ENCODE data around the gene TMED6.
"Not testable (repeated sequence)": the region's sequence is repeated elsewhere in the genome, so short reads cannot be mapped to it uniquely, and the experiment has no call there.

The TMED6 gene

DNA sequence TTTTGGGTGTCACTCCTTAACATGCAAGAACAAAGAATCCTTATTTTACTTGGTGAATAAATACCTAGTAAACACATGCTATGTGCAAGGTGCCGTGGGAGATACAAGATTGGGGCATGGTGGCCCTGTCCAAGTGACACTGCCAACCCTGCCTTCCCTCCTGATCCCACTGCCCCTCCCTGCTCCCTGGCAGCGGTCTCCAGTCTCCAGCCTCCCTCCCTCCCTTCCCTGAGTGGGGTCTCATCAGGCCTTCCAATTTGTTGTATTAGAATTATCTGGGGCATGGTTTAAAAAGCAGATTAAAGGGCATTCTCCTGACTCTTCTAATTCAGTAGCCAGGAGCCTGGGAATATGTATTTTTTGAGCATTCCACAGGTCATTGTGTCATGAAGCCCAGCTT lies 12.5 kb upstream of the TMED6 start:
- no peak for DNase-seq
- intact Hi-C loops (cut with DNase I) = no loop called here

DNA sequence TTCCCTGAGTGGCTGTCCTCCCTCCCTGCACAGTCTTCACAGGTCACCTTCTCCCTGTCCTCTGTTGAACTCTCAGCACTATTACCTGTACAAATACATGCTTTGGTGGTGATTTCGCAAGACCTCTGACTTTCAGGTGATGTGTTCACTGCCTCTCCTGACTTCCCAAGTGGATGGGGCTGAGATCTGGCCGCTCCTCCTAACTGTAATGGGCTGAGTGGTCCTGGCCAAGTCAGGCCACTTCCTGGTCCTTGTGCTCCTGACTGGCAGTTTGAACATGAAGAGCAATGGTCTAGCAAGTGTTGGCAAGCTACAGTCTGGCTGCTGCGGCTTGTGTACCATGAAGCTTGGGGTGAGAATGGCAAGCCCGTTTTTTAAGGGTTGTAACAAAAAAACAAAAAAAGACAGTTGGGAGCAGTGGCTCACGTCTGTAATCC lies 11.7 kb upstream of the TMED6 start:
- intact Hi-C loops (cut with DNase I) = no loop called here
- no peak for DNase-seq

DNA sequence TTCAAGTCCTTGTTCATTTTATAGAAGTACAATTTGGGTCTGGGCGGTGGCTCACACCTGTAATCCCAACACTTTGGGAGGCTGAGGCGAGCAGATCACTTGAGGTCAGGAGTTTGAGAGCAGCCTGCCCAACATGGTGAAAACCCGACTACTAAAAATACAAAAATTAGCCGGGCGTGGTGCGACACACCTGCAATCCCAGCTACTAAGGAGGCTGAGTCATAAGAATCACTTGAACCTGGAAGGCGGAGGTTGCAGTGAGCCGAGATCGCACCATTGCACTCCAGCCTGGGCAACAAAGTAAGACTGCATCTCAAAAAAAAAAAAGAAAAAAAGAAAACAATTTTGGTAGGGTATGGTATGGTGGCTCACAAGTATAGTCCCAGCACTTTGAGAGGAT lies 8.5 kb upstream of the TMED6 start:
- intact Hi-C loops (cut with DNase I); DNase-seq: not testable (repeated sequence)

DNA sequence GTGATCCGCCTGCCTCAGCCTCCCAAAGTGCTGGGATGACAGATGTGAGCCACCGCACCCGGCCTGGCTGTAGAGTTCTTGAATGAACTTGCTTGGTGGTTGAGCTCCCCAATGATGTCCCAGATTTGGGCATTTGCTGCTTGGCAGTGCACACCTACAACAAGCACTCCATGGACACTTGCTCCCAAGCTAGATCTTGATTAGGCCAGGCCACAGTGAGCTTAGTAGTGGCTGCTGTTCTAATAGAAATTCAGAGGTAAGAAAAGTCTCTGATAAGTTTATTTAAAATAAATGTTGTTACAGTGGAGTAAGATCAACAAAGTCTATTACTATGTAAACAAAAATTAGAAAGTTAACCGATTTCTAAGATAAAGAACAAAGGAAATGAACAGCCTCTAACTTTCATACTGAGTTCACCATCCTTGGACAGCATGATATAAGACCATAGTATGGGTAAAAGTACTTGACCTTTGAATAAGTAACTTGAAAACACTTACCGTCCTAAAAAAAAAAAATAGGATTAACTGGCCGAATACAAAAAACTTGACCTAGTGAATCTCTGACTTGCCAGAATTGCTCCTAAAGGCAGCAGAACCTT lies 951 bp downstream of the TMED6 start:
- DNase-seq = no peak
- intact Hi-C loops (cut with DNase I) = no loop called here

DNA sequence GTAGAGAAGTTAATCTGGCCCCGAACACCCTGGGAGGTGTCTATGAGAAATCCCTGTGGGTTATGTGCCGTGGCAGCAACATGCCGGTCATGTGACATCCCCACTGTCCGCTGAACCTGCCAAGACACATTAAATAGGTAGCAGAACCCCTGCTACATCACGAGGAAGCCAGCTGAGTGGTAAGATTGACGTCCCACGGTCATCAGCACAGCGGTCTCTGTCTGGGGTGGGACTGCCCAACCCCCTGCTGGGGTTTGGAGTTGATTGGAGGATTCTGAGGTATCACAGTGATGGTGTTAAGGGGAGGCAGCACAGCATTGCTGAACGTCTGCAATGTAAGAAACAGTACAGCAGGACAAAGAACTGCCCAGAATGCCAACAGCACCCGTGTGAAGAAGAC lies 2.0 kb downstream of the TMED6 start:
- DNase-seq = no peak
- intact Hi-C loops (cut with DNase I) = no loop called here

DNA sequence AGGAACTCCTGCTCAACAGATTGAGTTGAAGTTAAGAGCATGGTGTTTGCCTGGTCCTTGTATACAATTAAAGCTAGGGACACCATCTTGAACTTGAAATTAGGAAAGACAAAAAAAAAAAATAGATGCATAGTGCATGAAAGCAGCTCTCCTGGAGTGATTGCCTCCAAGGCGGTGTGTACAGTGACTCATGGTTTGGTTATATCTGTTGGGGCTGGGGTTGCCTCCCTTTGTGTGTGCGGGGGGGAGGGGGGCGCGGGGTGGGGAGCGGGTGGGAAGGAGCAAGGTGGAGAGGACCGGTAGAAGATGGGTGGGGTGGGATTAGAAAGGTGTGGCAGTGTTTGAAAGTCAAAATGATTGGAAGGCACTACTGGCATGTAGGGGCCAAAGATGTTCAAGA lies 3.4 kb downstream of the TMED6 start:
- DNase-seq = no peak
- intact Hi-C loops (cut with DNase I) = no loop called here

DNA sequence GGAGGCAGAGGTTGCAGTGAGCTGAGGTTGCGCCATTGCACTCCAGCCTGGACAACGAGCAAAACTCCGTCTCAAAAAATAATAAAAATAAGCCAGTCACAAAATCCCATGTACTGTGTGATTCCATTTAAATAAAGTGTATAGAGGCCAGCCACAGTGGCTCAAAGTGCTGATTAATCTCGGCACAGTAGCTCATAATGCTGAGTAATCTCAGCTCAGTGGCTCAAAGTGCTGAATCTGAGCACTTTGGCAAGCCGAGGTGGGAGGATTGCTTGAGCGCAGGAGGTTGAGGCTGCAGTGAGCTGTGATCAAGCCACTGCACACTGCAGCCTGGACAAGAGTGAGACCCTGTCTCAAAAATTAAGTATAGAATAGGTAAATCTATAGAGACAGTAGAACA lies 4.9 kb downstream of the TMED6 start:
- intact Hi-C loops (cut with DNase I) = no loop called here
- no peak for DNase-seq

DNA sequence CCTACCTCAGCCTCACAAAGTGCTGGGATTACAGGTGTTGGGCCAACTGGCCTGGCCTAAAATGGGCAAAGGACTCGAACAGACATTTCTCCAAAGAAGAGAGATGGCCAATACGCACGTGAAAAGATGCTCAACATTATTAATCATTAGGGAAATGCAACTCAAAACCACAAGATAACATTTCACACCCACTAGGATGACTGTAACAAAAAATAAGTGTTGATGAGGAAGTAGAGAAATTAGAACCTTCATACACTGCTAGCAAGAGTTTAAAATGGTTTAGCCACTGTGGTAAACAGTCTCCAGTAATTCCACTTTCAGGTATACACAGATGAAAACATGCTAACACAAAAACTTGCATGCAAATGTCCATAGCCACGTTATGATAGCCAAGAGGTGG lies 5.7 kb downstream of the TMED6 start:
- intact Hi-C loops (cut with DNase I) = no loop called here
- DNase-seq = no peak

DNA sequence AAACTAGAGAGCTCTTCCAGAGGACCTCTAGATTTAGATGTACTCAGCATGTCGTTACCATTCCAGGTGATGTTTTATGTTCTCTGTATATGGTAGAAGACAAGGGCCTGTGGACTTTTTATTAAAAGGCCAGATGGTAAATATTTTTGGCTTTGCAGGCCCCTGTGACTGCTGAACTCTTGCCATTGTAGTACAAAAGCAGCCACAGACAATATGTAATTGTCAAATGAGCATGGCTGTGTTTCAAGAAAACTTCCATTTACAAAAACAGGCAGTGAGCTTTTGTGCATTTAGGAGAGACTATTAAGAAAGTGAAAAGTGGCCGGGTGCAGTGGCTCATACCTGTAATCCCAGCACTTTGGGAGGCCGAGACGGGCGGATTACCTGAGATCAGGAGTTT lies 7.4 kb downstream of the TMED6 start:
- intact Hi-C loops (cut with DNase I) = no loop called here
- no peak for DNase-seq

DNA sequence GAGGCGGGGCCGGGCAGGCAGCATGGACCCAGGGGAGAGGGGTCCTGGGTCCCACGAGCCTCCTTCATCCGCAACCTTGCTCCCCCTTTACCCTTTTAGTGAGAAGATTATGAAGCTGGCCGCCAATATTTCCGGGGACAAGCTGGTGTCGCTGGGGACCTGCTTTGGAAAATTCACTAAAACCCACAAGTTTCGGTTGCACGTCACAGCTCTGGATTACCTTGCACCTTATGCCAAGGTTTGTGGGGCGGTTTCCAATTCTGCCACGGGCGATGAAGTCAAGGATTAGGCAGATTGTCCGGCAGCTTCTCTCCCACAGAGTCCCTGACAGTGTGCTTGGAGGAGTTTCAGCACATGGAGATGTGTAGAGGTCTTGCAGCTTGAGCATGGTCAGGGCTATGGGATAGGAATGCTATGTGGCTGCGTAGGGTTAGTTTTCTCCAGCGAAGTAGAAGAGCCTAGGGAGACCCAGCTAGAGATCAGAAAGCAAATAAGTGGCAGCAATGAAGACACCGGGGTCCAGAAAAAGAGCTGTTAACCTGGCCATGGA lies 11.4 kb downstream of the TMED6 start:
- DNase-seq = no peak
- intact Hi-C loops (cut with DNase I) = no loop called here

DNA sequence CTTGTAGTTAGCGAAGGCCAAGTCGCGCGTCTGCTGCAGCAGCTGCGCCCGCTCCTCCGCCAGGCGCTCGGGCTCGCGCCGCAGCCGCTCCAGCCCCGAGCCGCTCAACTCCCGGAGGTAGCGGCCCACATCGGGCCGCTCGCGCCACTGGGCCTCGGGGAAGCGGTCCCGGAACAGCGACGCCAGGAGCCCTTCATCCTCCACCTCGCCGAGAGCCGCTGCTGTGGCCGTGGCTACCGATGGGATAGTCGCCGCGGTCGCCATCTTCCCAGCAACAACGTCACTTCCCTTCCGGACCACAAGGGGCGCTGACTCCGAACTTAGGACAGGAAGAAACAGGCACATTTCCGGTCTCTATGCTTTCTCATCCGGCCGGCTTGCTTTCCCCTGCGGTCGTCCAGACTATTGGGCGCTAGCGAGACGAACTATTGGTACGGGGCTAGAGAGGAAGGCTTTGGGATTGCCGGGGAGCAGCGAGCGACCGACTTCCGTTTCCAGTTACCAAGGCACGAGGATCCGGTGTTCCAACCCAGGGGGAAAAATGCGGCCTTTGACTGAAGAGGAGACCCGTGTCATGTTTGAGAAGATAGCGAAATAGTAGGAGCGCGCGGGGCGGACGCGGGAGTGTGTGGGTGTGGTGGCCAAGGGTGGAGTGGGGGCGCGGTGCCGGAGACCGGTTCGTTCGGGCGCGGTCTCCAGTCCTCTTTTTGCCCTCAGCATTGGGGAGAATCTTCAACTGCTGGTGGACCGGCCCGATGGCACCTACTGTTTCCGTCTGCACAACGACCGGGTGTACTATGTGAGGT lies 12.1 kb downstream of the TMED6 start, which contains the start of the genes COG8 and NIP7:
TSS of gene COG8 (minus strand) at position 276 of the 806 bp plus-strand sequence. CDS start at position 264, 12 bp downstream.
TSS of gene NIP7 (plus strand) at position 484 of the 806 bp plus-strand sequence. CDS start at position 542, 58 bp downstream.
- intact Hi-C loops (cut with DNase I) = loop anchor here (1.0 kb wide), 3 partner anchors 9 to 46 kb away; partner anchors contain the start of genes PDF and VPS4A

DNA sequence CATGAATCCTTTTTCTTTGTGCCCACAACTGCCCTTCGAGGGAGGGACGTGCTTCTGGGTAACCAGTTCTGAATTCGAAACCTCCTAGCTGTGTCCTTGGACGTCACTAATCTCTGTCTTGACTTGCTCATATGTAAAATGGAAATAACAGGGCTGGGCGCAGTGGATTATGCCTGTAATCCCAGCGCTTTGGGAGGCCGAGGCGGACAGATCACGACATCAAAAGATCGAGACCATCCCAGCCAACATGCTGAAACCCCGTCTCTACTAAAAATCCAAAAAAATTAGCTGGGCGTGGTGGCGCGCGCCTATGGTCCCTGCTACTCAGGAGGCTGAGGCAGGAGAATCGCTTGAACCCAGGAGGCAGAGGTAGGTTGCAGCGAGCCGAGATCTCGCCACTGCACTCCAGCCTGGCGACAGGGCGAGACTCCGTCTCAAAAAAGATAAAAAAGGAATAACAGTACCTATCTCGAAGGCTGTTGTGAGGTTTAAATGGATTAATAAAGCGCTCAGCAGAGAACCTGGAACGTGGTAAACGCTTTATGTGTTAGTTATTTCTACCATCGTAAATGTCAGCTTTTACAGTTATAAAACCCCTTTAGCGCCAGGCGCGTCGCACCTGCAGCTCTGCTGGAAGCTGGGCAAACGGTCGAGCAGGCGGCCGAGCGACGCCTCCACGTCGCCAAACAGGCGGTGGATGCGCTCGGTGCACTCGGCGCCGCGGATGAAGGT lies 12.9 kb downstream of the TMED6 start:
- intact Hi-C loops (cut with DNase I) = loop anchor here (1.0 kb wide), 3 partner anchors 8 to 47 kb away; partner anchors contain the start of genes PDF and VPS4A
- DNase-seq = peak in 6 of 10 donors; percentile 44 to 92 (median 75)

More for the DNA sequence above, 12.1 kb downstream of the TMED6 start, which contains the start of the genes COG8 and NIP7:
- peak; percentile 92 to 99 (median 96) for DNase-seq

DNA sequence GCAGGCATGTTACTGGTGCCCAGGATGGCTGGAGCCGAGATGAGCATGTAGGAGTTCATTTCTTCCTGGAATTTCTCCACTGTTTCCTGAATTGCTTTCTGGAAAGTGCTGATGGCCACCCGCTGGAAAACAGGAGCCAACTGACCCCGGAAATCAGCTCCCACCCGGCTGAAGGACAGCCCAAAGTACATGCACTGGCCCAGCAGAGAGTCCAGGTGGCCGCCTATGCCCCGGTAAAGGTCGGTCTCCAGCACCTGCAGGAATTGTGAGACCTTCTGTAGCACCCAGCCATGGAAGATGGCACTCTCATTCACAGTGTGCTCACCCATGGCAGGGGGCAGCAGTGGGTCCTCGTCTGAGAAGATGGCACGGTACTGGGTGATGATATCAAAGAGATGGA lies 16.9 kb downstream of the TMED6 start:
- DNase-seq = peak in 1 of 10 donors; percentile 22
- intact Hi-C loops (cut with DNase I) = no loop called here

DNA sequence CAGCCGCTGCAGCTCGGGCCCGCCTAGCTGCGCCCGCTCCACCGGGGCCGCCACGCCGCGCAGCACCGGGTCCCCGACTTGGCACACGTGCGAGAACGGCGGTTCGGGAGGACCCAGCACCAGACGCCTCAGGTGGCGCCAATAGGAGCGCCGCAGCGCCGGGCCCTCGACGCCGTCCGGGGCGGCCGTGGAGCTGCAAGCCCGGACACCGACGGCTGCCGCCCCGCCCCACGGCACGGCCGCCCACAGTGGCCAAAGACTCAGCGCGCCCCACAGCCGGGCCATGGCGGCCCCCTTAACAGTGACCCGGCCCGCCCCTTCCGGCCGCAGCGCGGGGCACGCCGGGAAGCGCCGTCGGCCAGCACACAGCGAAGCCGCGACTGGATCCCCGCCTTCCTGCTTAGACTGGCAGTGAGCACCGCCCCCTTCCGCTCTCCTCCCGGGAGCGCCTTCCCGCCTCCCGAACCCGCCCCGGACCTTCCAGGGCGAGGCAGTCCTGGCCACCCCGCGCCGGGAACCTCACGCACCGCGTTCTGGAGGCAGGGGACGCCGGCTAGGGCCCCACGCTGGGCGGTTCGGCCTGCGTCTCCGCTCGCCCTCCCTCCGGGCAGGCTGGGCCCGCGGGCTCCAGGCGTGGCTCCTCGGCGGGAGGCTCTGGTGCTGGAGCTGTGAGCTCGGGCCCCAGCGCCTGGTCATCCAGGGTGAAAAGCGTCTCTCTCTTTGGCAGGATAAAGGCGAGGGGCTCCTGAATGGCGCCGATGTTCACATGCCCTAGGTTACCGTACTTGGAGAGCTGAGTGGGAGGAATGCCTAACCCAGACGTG lies 21.1 kb downstream of the TMED6 start, which contains the start of gene PDF:
TSS of gene PDF (minus strand) at position 303 of the 824 bp plus-strand sequence. CDS start at position 285, 18 bp downstream.
- intact Hi-C loops (cut with DNase I) = loop anchor here (1.0 kb wide), 1 partner anchor 9 kb away; the partner anchor contains the start of genes COG8 and NIP7
- DNase-seq = peak; percentile 86 to 99 (median 94)

DNA sequence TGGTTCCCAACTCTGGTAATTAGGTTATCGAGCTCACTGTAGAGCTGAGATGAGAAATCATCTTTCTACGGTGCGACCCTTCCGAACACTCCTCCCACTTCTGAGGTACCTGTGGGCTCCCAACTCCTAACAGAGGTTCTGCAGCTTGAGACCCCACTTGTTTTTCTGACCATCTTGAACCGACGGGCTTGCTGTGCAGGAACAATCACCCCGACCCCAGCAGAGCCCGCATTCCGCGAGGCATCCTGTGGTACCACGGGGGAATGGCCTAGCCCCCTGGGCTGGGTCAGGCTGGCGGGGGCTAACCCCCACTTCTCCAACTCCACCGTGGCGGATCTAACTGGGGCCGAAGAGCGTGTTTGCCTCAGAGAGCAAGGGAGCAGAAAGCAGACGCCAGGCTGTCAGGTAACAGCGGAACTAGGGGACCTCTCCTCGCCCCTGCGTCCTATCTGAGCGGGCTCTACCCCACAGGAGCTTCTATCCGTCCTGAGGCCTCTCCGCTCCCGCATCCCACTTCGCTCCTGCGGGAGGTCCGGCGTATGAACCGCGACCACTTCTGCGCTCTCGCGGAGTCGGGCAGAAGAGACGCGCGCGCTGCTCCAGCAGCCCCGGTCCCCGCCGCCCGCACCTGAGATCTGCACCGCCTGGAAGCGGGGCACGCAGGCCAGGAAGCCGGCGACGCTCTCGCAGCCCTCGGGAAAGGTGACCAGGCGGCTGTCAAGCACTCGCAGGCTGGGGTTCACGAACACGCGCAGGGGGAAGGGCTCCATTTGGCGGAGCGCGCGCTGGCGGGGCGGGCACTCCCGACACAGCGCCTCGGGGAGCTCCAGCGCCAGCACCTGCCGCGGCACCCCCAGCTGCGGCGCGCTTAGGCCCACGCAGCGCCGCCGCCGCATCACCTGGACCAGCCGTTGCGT lies 22.0 kb downstream of the TMED6 start:
- peak in 6 of 10 donors; percentile 14 to 91 (median 52) for DNase-seq
- intact Hi-C loops (cut with DNase I) = loop anchor here (1.0 kb wide), 1 partner anchor 10 kb away; the partner anchor contains the start of genes COG8 and NIP7

DNA sequence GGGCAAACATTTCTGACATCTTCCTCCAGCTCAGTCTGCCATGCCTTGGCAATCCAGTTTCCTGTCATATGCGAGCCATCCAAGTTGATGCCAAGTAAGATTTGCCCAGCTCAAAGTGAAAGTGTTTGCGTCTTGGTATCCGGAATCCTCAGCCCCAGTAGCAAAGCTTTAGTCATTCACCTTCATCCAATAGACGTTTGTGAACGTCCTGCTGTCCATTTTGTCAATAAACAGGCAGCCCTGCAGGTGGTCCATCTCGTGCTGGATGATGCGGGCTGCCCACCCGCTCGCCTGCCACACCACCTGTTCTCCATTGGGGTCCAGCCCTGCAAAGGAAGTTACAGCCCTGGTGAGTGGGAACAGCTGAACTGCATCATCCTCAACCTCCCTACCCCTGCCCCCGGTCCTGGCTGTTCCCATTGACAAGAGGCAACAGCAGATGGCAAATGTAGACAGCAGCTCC lies 22.7 kb downstream of the TMED6 start:
- DNase-seq = peak in 2 of 10 donors; percentile 15 to 52
- intact Hi-C loops (cut with DNase I) = no loop called here

DNA sequence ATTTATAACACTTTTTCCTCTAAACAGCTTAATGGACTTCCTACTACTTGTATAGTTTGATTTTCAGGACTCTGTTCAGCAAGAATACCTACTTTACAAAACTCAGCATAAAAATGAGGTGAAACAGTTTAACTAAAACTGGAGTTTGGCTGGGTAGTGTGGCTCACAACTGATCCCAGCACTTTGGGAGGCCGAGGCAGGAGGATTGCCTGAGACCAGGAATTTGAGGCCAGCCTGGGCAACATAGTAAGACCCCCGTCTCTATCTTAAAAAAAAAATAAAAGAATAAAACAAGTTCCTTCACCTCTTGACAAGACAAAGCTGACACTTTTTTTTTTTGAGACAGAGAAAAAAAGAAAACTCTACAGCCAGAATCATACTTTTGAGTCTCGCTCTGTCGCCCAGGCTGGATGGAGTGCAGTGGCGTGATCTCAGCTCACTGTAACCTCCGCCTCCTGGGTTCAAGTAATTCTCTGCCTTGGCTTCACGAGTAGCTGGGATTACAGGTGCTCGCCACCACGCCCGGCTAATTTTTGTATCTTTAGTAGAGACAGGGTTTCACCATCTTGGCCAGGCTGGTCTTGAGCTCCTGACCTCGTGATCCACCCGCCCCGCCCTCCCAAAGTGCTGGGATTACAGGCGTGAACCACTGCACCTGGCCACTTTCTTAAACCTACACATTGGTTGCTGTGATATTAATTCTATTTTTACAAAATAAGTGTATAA lies 23.8 kb downstream of the TMED6 start:
- DNase-seq = peak in 1 of 10 donors; percentile 35
- intact Hi-C loops (cut with DNase I) = no loop called here
